Cardiac septum (tissue), 1 donor: ENCODE data around the gene OXA1L. TPM values are rescaled to one million over a fixed set of nuclear protein-coding genes. Genes with fewer than 3 reads are reported as not detected.

Experiments used
- DNase-seq: peaks from one replicate; pipeline ENCODE4 v3.0.0-alpha.2; 2020; ENCODE audit warnings: low spot score
- intact Hi-C: fragments of 100-400 bp; cut with DNase I; formaldehyde crosslinking; loops from one replicate; pipeline ENCODE4 v1.14.0; 2022
- total RNA-seq: library from RNA; stranded (reverse); fragmentation: NEBNext Ultra II Directional; extraction: Animal tissue kit (Norgen Biotek cat#: 25700); gene quantifications from one replicate; pipeline ENCODE4 v1.2.1, GENCODE V29; 2021
- donor health status: DM: no; HTN: no; CAD: no.

OXA1L gene
- total RNA-seq, 1 donor from 2014 or later: 111 TPM

GRCh38 chr14:22820731-22821130, 54.2 kb downstream of the OXA1L start:
- no peak for DNase-seq
- intact Hi-C loops: loop anchor here (2.0 kb wide), 1 partner anchor 262 kb away; no protein-coding TSS in a partner anchor

DNA sequence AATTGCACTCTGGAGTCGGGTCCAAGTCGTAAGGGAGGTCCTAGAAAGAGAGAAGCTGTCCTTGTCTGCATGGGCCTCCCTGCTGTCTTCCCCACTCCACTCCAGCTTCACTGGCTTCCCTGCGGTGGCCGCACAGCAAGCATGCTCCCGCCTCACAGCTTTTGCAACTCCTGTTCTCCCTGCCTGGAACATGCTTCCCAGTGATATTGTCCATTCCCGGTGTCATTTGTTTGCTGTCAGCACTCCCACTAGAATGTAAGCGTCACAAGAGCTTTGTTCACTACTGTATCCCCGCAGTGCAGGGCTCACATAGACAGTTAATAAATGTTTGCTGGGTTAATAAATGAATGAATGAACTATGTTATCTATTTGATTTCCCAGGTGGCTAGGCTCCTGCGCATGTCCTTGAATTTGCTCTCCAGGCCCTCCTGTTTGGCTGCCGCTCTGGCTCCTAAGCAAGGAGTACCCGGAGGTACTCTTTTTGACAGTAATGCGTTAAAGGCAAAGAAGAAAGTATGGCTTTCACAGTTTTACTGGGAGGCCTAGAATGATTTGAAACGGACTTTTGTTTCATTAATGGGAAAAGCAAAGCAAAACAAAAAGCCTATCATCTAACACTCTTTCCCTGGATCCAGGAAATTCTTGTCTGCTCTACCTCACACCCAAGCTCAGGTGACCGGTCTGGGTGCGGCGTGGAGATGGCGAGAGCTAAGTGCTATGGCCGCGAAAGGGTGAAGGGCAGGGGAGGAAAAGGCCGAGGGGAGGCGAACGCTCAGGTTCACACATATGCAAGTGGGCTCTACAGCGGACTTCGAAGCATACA, 54.9 kb downstream of the OXA1L start:
- intact Hi-C loops: loop anchor here (1.0 to 2.0 kb wide), 2 partner anchors 32 to 263 kb away; no protein-coding TSS in a partner anchor
- no peak for DNase-seq

DNA sequence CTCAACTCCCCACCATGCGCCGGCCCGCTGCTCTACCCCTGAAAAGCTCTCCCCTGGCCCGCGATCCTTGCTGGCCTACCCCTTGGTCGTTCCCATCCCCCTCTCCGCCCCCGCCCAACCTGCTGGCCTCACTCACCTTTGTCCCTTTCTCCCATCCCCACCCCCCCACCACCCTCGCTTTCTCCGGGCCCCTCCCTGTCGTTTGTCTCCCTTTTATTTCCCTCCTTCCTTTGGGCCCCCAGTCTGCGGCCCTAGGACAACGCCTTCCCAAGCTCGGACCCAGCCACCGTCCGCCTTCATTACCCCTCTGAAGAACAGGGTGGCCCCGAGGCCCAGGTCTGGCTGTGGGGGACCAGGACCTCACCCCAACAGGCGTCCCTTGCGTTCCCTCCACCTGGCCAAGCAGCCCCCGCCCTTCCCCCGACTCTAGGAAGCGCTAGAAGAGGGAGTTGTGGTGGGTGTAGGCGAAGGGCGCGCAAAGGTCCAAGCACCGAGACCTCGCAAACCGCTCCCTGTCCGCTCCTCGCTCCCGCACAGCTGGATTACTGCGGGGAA, 55.6 kb downstream of the OXA1L start:
- intact Hi-C loops: loop anchor here (1.0 kb wide), 1 partner anchor 31 kb away; no protein-coding TSS in a partner anchor
- no peak for DNase-seq

Other genes starting within 250 kb of the OXA1L start
- gene DAD1, start 177.5 kb upstream of the OXA1L start, total RNA-seq: 134 TPM
- gene ABHD4, start 168.4 kb upstream of the OXA1L start, total RNA-seq: 18.6 TPM
- gene OR6J1, start 122.3 kb upstream of the OXA1L start, total RNA-seq: not detected
- gene SLC7A7, start 48.7 kb downstream of the OXA1L start, total RNA-seq: 2.3 TPM
- 96.7 TPM for gene MRPL52, start 63.2 kb downstream of the OXA1L start, total RNA-seq
- 26.1 TPM for gene MMP14, start 69.9 kb downstream of the OXA1L start, total RNA-seq
- 71.0 TPM for gene LRP10, start 105.1 kb downstream of the OXA1L start, total RNA-seq
- 0.19 TPM for gene REM2, start 116.5 kb downstream of the OXA1L start, total RNA-seq
- 48.1 TPM for gene RBM23, start 152.5 kb downstream of the OXA1L start, total RNA-seq
- 40.2 TPM for gene PRMT5, start 162.7 kb downstream of the OXA1L start, total RNA-seq
- gene HAUS4, start 190.4 kb downstream of the OXA1L start, total RNA-seq: 16.5 TPM
- 14.0 TPM for gene AJUBA, start 215.9 kb downstream of the OXA1L start, total RNA-seq
- 3.7 TPM for gene C14orf93, start 243.5 kb downstream of the OXA1L start, total RNA-seq